ENCODE results near the gene NKX1-1. TPM values are rescaled to one million over a fixed set of nuclear protein-coding genes. Genes with fewer than 3 reads are reported as not detected.

Gene NKX1-1
- total and polyA plus RNA-seq, 9 of the 15 experiments (the other 6 are each of a cell fraction or from before 2014, with no cell fraction given), result not detected

DNA sequence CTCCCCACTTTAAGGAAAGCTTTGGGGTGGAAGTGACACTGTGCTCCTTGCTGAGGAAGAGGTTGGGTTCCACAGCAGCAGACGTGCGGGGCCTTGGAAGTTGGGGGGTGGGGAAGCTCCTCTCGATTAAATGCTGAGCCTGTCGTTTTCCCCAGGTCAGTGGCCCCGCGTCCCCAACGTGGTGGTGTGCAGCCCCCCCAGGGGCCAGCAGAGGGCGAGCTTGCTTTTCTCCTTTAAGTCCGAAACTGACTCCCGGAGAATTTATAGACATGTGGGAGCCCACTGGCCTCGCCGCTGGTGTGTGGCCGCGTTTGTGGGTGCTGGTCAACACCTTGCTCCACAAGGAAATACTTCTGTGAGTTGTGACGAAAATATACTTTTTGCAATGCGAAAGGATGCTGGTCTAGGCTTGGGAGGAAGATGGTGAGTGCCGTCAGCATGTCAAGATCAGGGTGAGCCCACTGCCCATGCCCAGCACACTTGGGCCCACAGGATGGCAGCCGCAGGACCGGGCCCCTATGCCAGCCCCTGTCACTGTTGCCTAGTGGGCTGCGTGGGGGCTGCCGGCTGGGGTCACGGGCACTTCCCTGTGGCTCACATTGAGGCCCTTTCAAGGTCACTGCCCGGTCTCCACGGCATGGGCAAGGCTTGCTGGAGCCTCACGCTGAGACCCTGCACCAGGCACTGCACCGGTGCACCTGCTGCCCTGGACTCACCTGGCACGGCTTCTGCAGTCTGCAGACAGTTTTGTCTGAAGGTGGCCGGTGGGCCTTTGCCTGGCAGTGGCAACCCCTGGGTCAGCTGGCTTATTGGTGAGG is 49.9 kb downstream of the NKX1-1 start (continued):
- TF ChIP-seq FOXJ2 (tag; IDR thresholded peaks at IDR 0.05), result no peak
- TF ChIP-seq, protein P1, sequence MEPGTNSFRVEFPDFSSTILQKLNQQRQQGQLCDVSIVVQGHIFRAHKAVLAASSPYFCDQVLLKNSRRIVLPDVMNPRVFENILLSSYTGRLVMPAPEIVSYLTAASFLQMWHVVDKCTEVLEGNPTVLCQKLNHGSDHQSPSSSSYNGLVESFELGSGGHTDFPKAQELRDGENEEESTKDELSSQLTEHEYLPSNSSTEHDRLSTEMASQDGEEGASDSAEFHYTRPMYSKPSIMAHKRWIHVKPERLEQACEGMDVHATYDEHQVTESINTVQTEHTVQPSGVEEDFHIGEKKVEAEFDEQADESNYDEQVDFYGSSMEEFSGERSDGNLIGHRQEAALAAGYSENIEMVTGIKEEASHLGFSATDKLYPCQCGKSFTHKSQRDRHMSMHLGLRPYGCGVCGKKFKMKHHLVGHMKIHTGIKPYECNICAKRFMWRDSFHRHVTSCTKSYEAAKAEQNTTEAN (CRISPR knock-in tag; IDR thresholded peaks at IDR 0.05), result 0 out of 2 replicates have a peak, but pooled peaks have one; percentile 38
- TF ChIP-seq BRD9 (IDR thresholded peaks at IDR 0.05; ENCODE audit: low read depth, partially characterized antibody), result no peak
- peak; percentile 81 for TF ChIP-seq C11orf30 (IDR thresholded peaks at IDR 0.05; ENCODE audit: low read depth)
- TF ChIP-seq NELFE (IDR thresholded peaks at IDR 0.05; ENCODE audit: insufficient read depth, insufficient read length), result no peak
- TF ChIP-seq ZNF316 (IDR thresholded peaks at IDR 0.05), result peak; percentile 88
- TF ChIP-seq CXXC5 (CRISPR knock-in tag; IDR thresholded peaks at IDR 0.05), result 0 out of 2 replicates have a peak, but pooled peaks have one; percentile 26

- no TSS peak for BruUV-seq (replicated peaks)
- FAIRE-seq, result no peak
- in situ Hi-C loops (cut with MboI), result no loop called here
Observed at GRCh38 chr4:1355378-1355777, 50.9 kb downstream of the NKX1-1 start.

More at GRCh38 chr4:1355378-1355777, 50.9 kb downstream of the NKX1-1 start:
- Histone ChIP-seq H3K4me2 (ENCODE audit: insufficient read depth, low read length) (no peak overlapping the region), H3K4me1 (replicated peaks in 1 of 2; ENCODE audit: control insufficient read depth in 2 of 2, insufficient read depth in 2 of 2, low read length in 2 of 2) (peaks cover 0 to 58% of the 10 kb centered on the region in 2 experiments; a peak in 2 of 5 replicates), H3K9me3 (replicated peaks; ENCODE audit: control insufficient read depth, insufficient read depth, low read depth, low read length) (no peaks in the 10 kb centered on the region), H3K79me2 (ENCODE audit: control insufficient read depth, insufficient read depth, low read length) (no peaks in the 10 kb centered on the region), H4K20me1 (replicated peaks; ENCODE audit: control insufficient read depth, insufficient read depth, low read length) (peaks cover 10% of the 10 kb centered on the region; the same call in 1 of the 2 replicates), H3K27ac (ENCODE audit: extremely low read depth, low read depth, low read length) (no peak overlapping the region), H2AFZ (ENCODE audit: low read depth, low read length) (no peak overlapping the region), H3K9ac (ENCODE audit: insufficient read depth in 1 of 2, low read depth in 2 of 2, low read length in 2 of 2) (0 out of 4 replicates have a peak overlapping the region, but pooled peaks of 1 of the 2 experiments have one; percentile 48), H3K4me3 (no peak overlapping the region), H3K9me1 (ENCODE audit: control insufficient read depth, insufficient read depth, low read length) (peaks cover 4% of the 10 kb centered on the region), H3K36me3 (ENCODE audit: control insufficient read depth, insufficient read depth, low read length) (peaks cover 36% of the 10 kb centered on the region; the same call in 2 of the 3 replicates), H3K27me3 (ENCODE audit: control insufficient read depth in 2 of 2, insufficient read depth in 2 of 2, low read length in 2 of 2) (no peaks in the 10 kb centered on the region)
- WGBS (ENCODE audit: insufficient coverage, low coverage, missing lambda C conversion rate), result 85% methylated on average over 9 of the region's 14 CpGs
- DNase-seq (ENCODE audit: extremely low read depth in 1 of 4, low spot score in 3 of 4) (no peak), ATAC-seq (no peak)
- intact Hi-C loops (cut with micrococcal nuclease), result loop anchor here (5.0 to 10.0 kb wide), 2 partner anchors 157 to 369 kb away; partner anchors contain the start of genes TACC3 and TMEM129
- CTCF ChIA-PET (ENCODE audit: low intra/inter-chr PET ratio), result interaction anchor here (0.6 to 1.6 kb wide), 3 partner anchors 158 to 371 kb away, joined by 3 to 7 read pairs (median 3); no protein-coding TSS in a partner anchor
- no peak for TF ChIP-seq CREB1 (IDR thresholded peaks at IDR 0.05)
- no peak for TF ChIP-seq CREB1 (CRISPR knock-in tag; IDR thresholded peaks at IDR 0.05)
- peak; percentile 39; the same call in 1 of the 2 replicates for TF ChIP-seq ZC3H4 (CRISPR knock-in tag; IDR thresholded peaks at IDR 0.05; ENCODE audit: borderline replicate concordance)
- 0 out of 2 replicates have a peak, but pooled peaks have one; percentile 2 for TF ChIP-seq RBFOX2 (IDR thresholded peaks at IDR 0.05; ENCODE audit: low read depth, low read length)
- POLR2A ChIA-PET, result interaction anchor here (0.6 to 1.5 kb wide), 3 partner anchors 9 to 357 kb away, joined by 3 to 5 read pairs (median 4); partner anchors contain the start of gene SLBP

Measured in K562 (cell line).